Stimulated activated CD4-positive, alpha-beta T cell treated with anti-CD3 and anti-CD28 coated beads, Interleukin-2, amount 100 ng/mL, for 4 hours (primary cell): ENCODE measurements around the gene MYOM1.
A peak's percentile ranks its signal among the peaks of the same experiment; 100 is the strongest.

Experiments used
- DNase-seq: peaks from one replicate; pipeline ENCODE4 v3.0.0-alpha.2; 2020; ENCODE audit warnings: low read depth

MYOM1 gene

GRCh38 chr18:3150688-3151087 lies 69.1 kb downstream of the MYOM1 start:
- DNase-seq = no peak

- DNase-seq = no peak
These were observed 69.5 kb downstream of the MYOM1 start for GRCh38 chr18:3150274-3150673.

GRCh38 chr18:3148930-3149535 lies 70.7 kb downstream of the MYOM1 start:
- no peak for DNase-seq

GRCh38 chr18:3147935-3148554 lies 71.7 kb downstream of the MYOM1 start:
- DNase-seq = no peak

GRCh38 chr18:3140986-3141639 lies 78.7 kb downstream of the MYOM1 start:
- no peak for DNase-seq

GRCh38 chr18:3140342-3140741 lies 79.4 kb downstream of the MYOM1 start:
- no peak for DNase-seq

GRCh38 chr18:3139406-3139805 lies 80.4 kb downstream of the MYOM1 start:
- DNase-seq = no peak

- DNase-seq = no peak
These were observed 81.3 kb downstream of the MYOM1 start for GRCh38 chr18:3138274-3138975.

GRCh38 chr18:3135536-3135935 lies 84.2 kb downstream of the MYOM1 start:
- no peak for DNase-seq

- DNase-seq = no peak
These were observed 87.1 kb downstream of the MYOM1 start for GRCh38 chr18:3132700-3133099.

GRCh38 chr18:3130344-3130743 lies 89.4 kb downstream of the MYOM1 start:
- DNase-seq = no peak

GRCh38 chr18:3129053-3129864 lies 90.5 kb downstream of the MYOM1 start:
- peak; percentile 73 for DNase-seq

GRCh38 chr18:3126457-3127097 lies 93.2 kb downstream of the MYOM1 start:
- no peak for DNase-seq

- no peak for DNase-seq
These were observed 94.9 kb downstream of the MYOM1 start for GRCh38 chr18:3124822-3125221.

GRCh38 chr18:3122851-3123250 lies 96.9 kb downstream of the MYOM1 start:
- no peak for DNase-seq

GRCh38 chr18:3121259-3121658 lies 98.5 kb downstream of the MYOM1 start:
- no peak for DNase-seq

GRCh38 chr18:3120356-3120755 lies 99.4 kb downstream of the MYOM1 start:
- DNase-seq = no peak

- DNase-seq = no peak
These were observed 100.1 kb downstream of the MYOM1 start for GRCh38 chr18:3119401-3120341.

- no peak for DNase-seq
These were observed 101.4 kb downstream of the MYOM1 start for GRCh38 chr18:3118195-3119010.
